Stimulated activated CD4-positive, alpha-beta T cell treated with anti-CD3 and anti-CD28 coated beads, Interleukin-1b, Interleukin-23, amount 100 ng/mL, for 24 hours (primary cell): ENCODE data around the gene DNTT.

ENCODE experiments used
- DNase-seq, 4 experiments: peaks; one replicate each; pipeline ENCODE4 v3.0.0-alpha.2; 2020; ENCODE audit warnings: low read depth in 4 of 4, low spot score in 1 of 4

Gene DNTT

GRCh38 chr10:96341219-96342182 is 37.3 kb downstream of the DNTT start:
- DNase-seq, result no peak

GRCh38 chr10:96342402-96342801 is 38.2 kb downstream of the DNTT start:
- DNase-seq, result no peak

DNA sequence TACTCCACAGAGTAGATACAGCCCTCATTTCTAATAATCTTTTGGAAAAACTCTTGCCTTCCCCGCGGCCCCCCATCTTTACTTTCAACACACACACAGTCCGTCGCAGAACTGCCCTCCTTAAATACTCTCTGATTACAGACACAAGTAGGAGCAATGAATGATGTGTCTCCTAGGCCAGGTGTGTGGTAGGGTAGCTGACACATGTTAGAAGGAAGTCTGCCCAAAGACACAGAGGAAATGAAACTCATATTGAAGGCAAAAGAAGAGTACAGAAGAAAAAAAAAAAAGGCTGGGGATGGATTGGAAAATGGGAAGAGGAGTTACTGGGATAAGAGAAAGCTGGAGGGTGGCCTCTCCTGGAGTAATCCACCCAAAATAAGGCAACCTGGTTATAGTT is 39.9 kb downstream of the DNTT start:
- no peak for DNase-seq

DNA sequence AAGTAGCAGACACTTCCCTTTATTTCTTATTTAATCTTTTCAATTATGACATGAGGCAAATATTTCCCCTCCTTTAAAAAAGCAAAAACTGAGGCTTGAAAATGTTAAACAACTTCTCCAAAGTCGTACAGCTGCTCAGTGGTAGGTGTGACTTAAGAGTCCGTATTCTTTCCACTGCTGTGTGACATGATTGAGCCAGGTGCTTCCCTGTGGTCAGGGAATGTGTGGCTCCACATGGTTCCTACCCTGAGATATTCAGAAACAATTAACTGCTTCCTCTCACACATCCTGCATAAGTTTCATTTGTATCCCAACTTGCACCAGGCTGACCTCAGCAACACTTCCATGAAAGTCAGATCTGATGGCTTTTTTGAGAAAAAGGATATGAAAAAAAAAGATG is 41.0 kb downstream of the DNTT start:
- no peak for DNase-seq

- no peak for DNase-seq
These were observed 42.1 kb downstream of the DNTT start for GRCh38 chr10:96346295-96346694.

DNA sequence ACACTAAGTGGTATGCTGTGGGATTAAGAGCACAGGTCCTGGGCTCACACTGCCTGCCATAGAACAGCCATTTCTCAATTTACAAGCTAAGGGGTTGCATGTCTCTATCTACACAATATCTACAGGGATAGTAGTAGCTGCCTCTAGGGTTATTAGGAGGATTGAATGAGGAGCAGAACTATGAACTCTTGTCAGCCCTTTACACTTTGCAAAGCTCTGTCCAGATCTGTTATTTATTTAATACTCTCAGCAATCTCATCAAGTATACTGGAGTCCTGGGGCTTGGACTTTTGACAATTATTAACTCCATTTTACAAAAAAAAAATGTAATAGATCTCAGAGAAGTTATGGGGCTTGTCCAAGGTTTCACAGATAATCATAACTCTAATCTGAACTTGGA is 47.8 kb downstream of the DNTT start:
- DNase-seq, result no peak

DNA sequence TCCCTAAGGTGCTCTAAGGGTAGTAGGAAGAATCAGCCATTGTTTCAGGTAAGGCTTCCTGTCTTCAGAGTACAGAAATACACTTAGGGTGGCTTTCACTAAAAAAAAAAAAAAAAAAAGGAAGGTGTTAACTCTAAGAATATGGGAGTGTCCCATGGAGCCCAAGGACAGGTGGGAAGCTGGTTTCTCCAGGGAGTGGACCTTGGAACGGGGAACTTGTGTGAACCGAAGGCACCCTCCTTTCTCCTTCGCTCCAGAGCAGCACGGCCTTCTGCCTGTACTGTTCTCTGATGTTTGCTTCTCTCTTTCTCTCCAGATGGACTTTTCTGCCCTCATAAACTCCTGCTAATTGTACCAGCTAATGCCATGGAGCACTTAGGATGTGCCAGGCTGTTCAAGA is 48.3 kb downstream of the DNTT start:
- DNase-seq, result no peak

DNA sequence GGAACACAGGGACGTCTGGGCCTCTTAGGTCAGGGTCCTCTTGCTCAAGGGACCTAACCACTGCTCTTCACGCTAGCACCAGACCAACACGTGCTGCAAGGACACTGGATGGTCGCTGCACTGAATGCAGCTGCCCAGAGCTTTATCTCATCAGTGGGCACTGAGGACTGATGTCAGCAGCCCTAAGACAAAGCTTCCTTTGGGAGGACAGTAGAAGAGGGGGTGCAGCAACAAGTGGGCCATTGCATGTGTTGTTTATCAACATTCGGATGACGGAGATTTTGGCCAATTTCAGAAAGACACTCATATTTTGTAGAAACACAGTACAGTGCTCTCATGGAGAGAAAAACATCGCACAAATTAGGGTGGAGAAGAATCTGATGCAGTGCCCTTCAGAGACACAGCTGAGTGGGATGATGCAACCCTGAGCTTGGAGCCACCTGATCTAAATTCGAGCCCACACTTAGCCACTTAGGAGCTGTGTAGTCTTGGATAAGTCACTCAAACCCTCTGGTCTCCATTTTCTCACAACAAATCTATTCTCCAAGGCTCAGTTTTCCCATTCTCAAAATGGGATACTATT is 52.9 kb downstream of the DNTT start:
- DNase-seq, result no peak

DNA sequence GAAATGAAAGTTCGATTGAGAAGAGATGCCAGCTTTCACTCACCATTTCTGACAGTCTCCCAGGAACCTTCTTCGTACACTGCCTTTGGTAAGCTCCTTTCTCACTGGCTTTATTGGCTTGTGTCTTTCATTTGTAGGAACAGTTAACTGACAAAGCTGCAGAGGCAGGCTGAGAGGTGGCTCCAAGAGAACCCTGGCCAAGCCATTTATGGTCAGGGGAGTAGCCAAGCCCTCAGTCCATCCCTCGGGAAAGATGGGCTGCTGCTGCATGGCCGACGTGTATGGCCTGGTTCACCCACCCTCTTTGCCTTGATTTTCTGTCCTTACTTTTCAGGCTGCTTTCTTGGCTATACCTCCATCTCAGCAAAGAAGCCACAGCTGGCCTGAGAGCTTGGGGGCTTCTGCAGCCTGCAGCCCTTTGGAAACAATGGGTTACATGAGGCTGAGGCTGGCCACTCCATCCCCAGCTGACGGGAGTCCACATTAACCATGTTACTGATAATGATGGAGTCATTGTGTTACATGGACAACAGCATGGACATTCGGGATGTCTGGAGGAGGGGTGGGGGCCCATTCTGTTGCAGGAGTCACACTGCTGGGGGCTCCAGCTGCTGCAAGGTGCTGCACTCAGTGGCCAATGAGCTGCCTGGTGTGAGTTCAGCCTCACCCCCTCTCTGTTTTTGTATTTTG is 54.8 kb downstream of the DNTT start, which contains the start of gene OPALIN:
Gene OPALIN (minus strand): TSS at position 152 of the 690 bp plus-strand sequence. CDS start 106 bp downstream, at position 46.
- DNase-seq, result no peak

- no peak for DNase-seq
These were observed 55.4 kb downstream of the DNTT start for GRCh38 chr10:96359616-96360015.

DNA sequence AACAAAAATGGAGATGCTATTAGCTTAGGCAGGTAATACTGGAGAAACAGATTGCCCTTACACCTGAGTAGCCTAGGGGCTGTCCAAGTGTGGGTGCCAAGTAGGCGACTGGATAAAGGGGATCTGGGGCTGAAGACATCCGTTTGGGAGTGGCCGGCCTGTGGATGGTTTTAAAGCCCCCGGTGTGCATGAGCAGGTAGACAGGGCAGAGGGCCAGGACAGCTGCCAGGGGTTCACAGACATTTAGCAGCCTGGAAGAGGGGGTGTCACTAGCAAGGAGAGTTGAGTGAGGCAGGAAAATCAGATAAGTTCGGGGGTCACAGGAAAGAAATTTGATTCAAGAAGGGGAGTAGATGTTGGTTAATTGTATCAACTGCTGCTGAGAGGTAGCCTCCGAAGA is 56.1 kb downstream of the DNTT start:
- no peak for DNase-seq

GRCh38 chr10:96360766-96361165 is 56.5 kb downstream of the DNTT start:
- no peak for DNase-seq

- DNase-seq, result no peak
These were observed 61.3 kb downstream of the DNTT start for GRCh38 chr10:96365571-96365970.

DNA sequence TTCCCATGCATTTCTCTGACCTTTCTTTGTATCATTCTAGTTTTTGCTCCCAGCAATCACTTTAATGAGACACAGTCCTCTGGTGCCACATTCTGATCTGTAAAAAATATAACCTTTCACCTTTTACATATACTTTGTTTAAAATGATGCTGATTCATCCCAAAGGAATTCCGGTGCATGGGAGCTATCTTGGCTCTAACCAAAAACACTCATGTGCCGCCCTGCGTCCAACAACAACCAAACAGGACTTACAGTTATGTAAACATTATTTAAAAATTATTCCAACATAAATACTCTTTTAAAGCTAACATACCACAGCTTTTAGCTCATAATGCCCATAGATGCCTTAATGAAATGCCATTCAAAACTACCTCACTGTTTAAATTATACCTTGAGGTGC is 62.3 kb downstream of the DNTT start:
- DNase-seq, result no peak

- no peak for DNase-seq
These were observed 63.2 kb downstream of the DNTT start for GRCh38 chr10:96367470-96367869.

- DNase-seq, result no peak
These were observed 64.7 kb downstream of the DNTT start for GRCh38 chr10:96368971-96369370.

- DNase-seq, result no peak
These were observed 65.8 kb downstream of the DNTT start for GRCh38 chr10:96369890-96370583.

- DNase-seq, result peak in 3 of 4 experiments; percentile 17 to 21 (median 19)
These were observed 66.4 kb downstream of the DNTT start for GRCh38 chr10:96370584-96371157.

- DNase-seq, result no peak
These were observed 67.1 kb downstream of the DNTT start for GRCh38 chr10:96371356-96371755.

GRCh38 chr10:96374004-96374403 is 69.8 kb downstream of the DNTT start:
- DNase-seq, result no peak

DNA sequence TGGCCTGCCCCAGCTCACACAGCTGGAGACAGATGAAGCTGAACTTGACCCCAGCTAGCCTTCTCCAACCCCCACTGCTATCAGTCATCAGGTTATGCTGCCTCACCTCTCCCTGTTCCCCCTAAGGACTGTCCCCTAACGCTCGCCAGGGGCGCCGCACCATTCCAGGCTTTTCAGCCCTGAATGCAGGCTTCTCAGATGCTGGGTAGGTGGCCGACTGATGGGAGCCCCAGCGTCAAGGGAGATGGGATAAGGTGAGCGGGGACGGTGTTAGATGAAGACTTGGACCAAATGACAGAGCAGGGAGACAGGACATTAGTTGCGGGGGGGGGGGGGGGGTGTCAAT is 70.4 kb downstream of the DNTT start:
- DNase-seq, result no peak
